OCI-LY3 (cell line): ENCODE measurements around the gene NR2F2.

Source experiments
- CTCF ChIP-seq: fragments of 200-600, 300-600 bp; sonication (generic); IDR thresholded peaks from 2 replicates; pipeline ENCODE4 v1.5.1; 2014; ENCODE audit warnings: antibody characterized with exemption, low read length, low read depth
- EZH2phosphoT487 ChIP-seq: fragments of 200-600 bp; shearing (Covaris generic); IDR thresholded peaks from 2 replicates; pipeline ENCODE4 v1.6.1; 2018; ENCODE audit warnings: antibody characterized with exemption, mixed run types, low read depth

GRCh38 chr15:96367311-96368200 is 37.1 kb downstream of the NR2F2 start:
- TF ChIP-seq CTCF (no peak), EZH2phosphoT487 (no peak)
